Caco-2 (cell line): ENCODE data around the gene KLRK1. TPM values are rescaled to one million over a fixed set of nuclear protein-coding genes. Genes with fewer than 3 reads are reported as not detected.

Source experiments
- BruUV-seq: library from RNA; stranded (reverse); fragments of 400-500 nt; replicated peaks from 2 replicates; lab custom pipeline; 2021; lab: Mats Ljungman, UMichigan
- CTCF ChIA-PET: fragments of 300-600 bp; sonication (Branson Sonifier 250); formaldehyde crosslinking; loops from one replicate; lab custom pipeline; 2022; ENCODE audit warnings: antibody characterized with exemption; lab: Charles Lee
- POLR2A ChIA-PET: fragments of 300-600 bp; sonication (Branson Sonifier 250); formaldehyde crosslinking; loops from one replicate; lab custom pipeline; 2022; ENCODE audit warnings: antibody characterized with exemption; lab: Charles Lee
- DNase-seq, 2 experiments: peaks; one replicate each; pipeline versions ENCODE4 v3.0.0 to v3.0.0-alpha.2; 2020 to 2022
- H3K27me3 ChIP-seq: replicated peaks from 2 replicates; pipeline ENCODE4 v1.6.0; 2011; ENCODE audit warnings: low read length; ENCODE audit not compliant: control insufficient read depth, insufficient read depth
- H3K36me3 ChIP-seq: 2 replicates; pipeline ENCODE4 v1.5.1; 2011; ENCODE audit warnings: low read length; ENCODE audit not compliant: control insufficient read depth, insufficient read depth
- H3K4me1 ChIP-seq: fragments of 250-450 bp; sonication (Bioruptor Pico); 2 replicates; pipeline ENCODE4 v1.5.1; 2020; ENCODE audit warnings: mild to moderate bottlenecking
- H3K4me3 ChIP-seq: 2 replicates; pipeline ENCODE4 v1.5.1; 2011; ENCODE audit warnings: low read depth, mild to moderate bottlenecking, control low read depth, low read length
- H3K9me3 ChIP-seq: fragments of 250-450 bp; sonication (Bioruptor Pico); 2 replicates; pipeline ENCODE4 v1.5.1; 2020; ENCODE audit warnings: mild to moderate bottlenecking, moderate library complexity
- H3K27ac Mint-ChIP-seq: one replicate; pipeline ENCODE4 v1.8.0; 2022; ENCODE audit warnings: mixed read lengths; ENCODE audit not compliant: unreplicated experiment
- H3K27me3 Mint-ChIP-seq: one replicate; pipeline ENCODE4 v1.8.0; 2022; ENCODE audit warnings: mixed read lengths; ENCODE audit not compliant: insufficient read depth, unreplicated experiment
- H3K36me3 Mint-ChIP-seq: one replicate; pipeline ENCODE4 v1.8.0; 2022; ENCODE audit warnings: mild to moderate bottlenecking, mixed read lengths; ENCODE audit not compliant: insufficient read depth, unreplicated experiment
- H3K4me1 Mint-ChIP-seq: one replicate; pipeline ENCODE4 v1.8.0; 2022; ENCODE audit warnings: low read depth, mixed read lengths; ENCODE audit not compliant: unreplicated experiment
- H3K4me3 Mint-ChIP-seq: one replicate; pipeline ENCODE4 v1.8.0; 2022; ENCODE audit warnings: mild to moderate bottlenecking, moderate library complexity, mixed read lengths; ENCODE audit not compliant: unreplicated experiment
- H3K9me3 Mint-ChIP-seq: one replicate; pipeline ENCODE4 v1.8.0; 2022; ENCODE audit warnings: mixed read lengths; ENCODE audit not compliant: unreplicated experiment
- intact Hi-C: fragments of 100-400 bp; cut with micrococcal nuclease; formaldehyde crosslinking; loops from one replicate; pipeline ENCODE4 v1.10.0; 2022; ENCODE audit not compliant: unreplicated experiment
- total RNA-seq: library from RNA; stranded (reverse); gene quantifications from 2 replicates; pipeline ENCODE4 v1.2.3, GENCODE V29; 2022
- TF ChIP-seq, protein P1 (sequence below), 2 experiments: fragments of 200-600 bp in 1 of 2; IDR thresholded peaks; 1 replicate in 1 of 2; 2 replicates in 1 of 2; pipeline versions ENCODE4 v1.5.1 to v1.8.0; 2011 to 2022; ENCODE audit warnings: antibody characterized with exemption in 1 of 2, control low read depth in 1 of 2, inconsistent platforms in 1 of 2, low read depth in 1 of 2, low read length in 1 of 2, mild to moderate bottlenecking in 1 of 2, moderate library complexity in 1 of 2; ENCODE audit not compliant: insufficient read depth in 1 of 2, severe bottlenecking in 1 of 2, unreplicated experiment in 1 of 2

KLRK1 gene
- total RNA-seq, 1 experiment from 2014 or later = 0.18 TPM

DNA sequence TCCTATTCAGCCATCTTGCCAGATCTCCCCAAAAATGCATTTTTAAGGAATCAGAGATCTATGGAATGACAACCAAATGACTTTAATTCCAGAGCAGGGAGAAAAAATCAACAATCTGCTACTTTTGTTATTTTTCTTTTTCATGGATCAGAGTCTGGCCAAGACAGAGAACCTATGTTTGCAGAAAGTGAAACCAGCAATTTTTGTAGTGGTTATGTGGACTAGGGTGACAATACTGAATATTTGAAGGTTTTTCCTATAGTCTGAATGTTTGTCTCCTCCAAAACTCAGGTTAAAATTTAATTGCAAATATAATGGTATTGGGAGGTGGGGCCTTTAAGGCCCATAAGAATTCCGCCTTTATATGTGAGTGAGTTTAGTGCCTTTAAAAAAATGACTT is 30.9 kb downstream of the KLRK1 start:
- no peaks in the 10 kb centered on the region for H3K36me3 ChIP-seq
- H3K9me3 Mint-ChIP-seq = peaks cover 10% of the 10 kb centered on the region
- no peaks in the 10 kb centered on the region for H3K36me3 Mint-ChIP-seq
- H3K4me3 ChIP-seq = no peak overlapping the region
- DNase-seq = no peak
- no TSS peak for BruUV-seq
- H3K4me1 Mint-ChIP-seq = peaks cover 13% of the 10 kb centered on the region
- 0 out of 2 replicates have a peak, but pooled peaks cover 3% of the 10 kb centered on the region for H3K9me3 ChIP-seq
- H3K27me3 ChIP-seq = no peaks in the 10 kb centered on the region
- TF ChIP-seq, protein P1, sequence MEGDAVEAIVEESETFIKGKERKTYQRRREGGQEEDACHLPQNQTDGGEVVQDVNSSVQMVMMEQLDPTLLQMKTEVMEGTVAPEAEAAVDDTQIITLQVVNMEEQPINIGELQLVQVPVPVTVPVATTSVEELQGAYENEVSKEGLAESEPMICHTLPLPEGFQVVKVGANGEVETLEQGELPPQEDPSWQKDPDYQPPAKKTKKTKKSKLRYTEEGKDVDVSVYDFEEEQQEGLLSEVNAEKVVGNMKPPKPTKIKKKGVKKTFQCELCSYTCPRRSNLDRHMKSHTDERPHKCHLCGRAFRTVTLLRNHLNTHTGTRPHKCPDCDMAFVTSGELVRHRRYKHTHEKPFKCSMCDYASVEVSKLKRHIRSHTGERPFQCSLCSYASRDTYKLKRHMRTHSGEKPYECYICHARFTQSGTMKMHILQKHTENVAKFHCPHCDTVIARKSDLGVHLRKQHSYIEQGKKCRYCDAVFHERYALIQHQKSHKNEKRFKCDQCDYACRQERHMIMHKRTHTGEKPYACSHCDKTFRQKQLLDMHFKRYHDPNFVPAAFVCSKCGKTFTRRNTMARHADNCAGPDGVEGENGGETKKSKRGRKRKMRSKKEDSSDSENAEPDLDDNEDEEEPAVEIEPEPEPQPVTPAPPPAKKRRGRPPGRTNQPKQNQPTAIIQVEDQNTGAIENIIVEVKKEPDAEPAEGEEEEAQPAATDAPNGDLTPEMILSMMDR (IDR thresholded peaks at IDR 0.05; ENCODE audit: insufficient read depth in 1 of 2, low read depth in 1 of 2, low read length in 1 of 2, severe bottlenecking in 1 of 2, unreplicated experiment in 1 of 2) = no peak
- H3K27me3 Mint-ChIP-seq = no peaks in the 10 kb centered on the region
- H3K4me1 ChIP-seq = peaks cover 31% of the 10 kb centered on the region
- CTCF ChIA-PET = no interaction called here
- no peak overlapping the region for H3K27ac Mint-ChIP-seq
- no peak overlapping the region for H3K4me3 Mint-ChIP-seq
- POLR2A ChIA-PET = no interaction called here
- intact Hi-C loops = no loop called here

DNA sequence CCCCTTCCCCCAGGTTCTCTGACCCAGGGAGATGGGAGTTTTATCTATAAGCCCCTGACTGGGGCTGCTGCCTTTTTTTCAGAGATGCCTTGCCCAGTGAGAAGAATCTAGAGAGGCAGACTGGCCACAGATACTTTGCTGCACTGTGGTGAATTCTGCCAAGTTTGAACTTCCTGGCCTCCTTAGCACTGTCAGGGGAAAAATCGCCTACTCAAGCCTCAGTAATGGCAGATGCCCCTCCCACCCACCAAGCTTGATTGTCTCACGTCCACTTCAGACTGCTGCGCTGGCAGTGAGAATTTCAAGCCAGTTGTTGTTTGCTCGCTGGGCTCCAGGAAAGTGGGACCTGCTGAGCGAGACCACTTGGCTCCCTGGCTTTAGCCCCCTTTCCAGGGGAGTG is 31.7 kb downstream of the KLRK1 start:
- peaks cover 13% of the 10 kb centered on the region for H3K9me3 Mint-ChIP-seq
- Histone ChIP-seq H3K36me3 (no peaks in the 10 kb centered on the region), H3K9me3 (peaks cover 3% of the 10 kb centered on the region; the same call in 1 of the 2 replicates), H3K4me1 (peaks cover 22% of the 10 kb centered on the region), H3K4me3 (no peak overlapping the region), H3K27me3 (no peaks in the 10 kb centered on the region)
- ChIA-PET POLR2A (no interaction called here), CTCF (no interaction called here)
- H3K36me3 Mint-ChIP-seq = no peaks in the 10 kb centered on the region
- no peak overlapping the region for H3K27ac Mint-ChIP-seq
- BruUV-seq = no TSS peak
- intact Hi-C loops = no loop called here
- no peak for DNase-seq
- TF ChIP-seq, protein P1 (IDR thresholded peaks at IDR 0.05; ENCODE audit: insufficient read depth in 1 of 2, low read depth in 1 of 2, low read length in 1 of 2, severe bottlenecking in 1 of 2, unreplicated experiment in 1 of 2) = no peak
- no peaks in the 10 kb centered on the region for H3K27me3 Mint-ChIP-seq
- H3K4me1 Mint-ChIP-seq = peaks cover 13% of the 10 kb centered on the region
- no peak overlapping the region for H3K4me3 Mint-ChIP-seq

DNA sequence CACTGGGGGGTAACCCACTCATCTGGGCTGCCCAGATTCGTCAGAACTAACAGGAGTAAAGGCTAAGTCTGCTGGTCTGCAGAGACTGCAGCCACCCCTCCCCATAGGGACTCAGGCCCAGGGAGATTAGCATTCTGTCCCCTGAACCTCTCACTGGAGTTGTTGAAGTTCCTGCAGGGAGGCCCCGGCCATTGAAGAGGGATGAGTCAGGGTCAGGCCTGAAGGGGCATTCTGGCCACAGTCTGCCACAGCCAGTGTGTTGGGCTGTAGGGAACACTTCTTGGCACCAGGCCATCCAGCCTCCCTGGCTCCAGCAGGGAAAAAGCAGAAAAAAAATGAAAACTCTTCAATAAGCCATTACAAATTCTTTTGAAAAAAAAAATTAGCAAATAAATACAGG is 35.3 kb downstream of the KLRK1 start:
- H3K4me1 Mint-ChIP-seq = no peaks in the 10 kb centered on the region
- intact Hi-C loops = no loop called here
- no peak overlapping the region for H3K4me3 Mint-ChIP-seq
- H3K9me3 Mint-ChIP-seq = peaks cover 29% of the 10 kb centered on the region
- Histone ChIP-seq H3K9me3 (peaks cover 6% of the 10 kb centered on the region; the same call in 1 of the 2 replicates), H3K27me3 (no peaks in the 10 kb centered on the region), H3K4me1 (no peaks in the 10 kb centered on the region), H3K36me3 (no peaks in the 10 kb centered on the region), H3K4me3 (no peak overlapping the region)
- BruUV-seq = no TSS peak
- H3K27ac Mint-ChIP-seq = no peak overlapping the region
- no peaks in the 10 kb centered on the region for H3K36me3 Mint-ChIP-seq
- H3K27me3 Mint-ChIP-seq = no peaks in the 10 kb centered on the region
- TF ChIP-seq, protein P1 (IDR thresholded peaks at IDR 0.05; ENCODE audit: insufficient read depth in 1 of 2, low read depth in 1 of 2, low read length in 1 of 2, severe bottlenecking in 1 of 2, unreplicated experiment in 1 of 2) = no peak
- POLR2A ChIA-PET = interaction anchor here (0.8 kb wide), 1 partner anchor 31 kb away, joined by 6 read pairs; no protein-coding TSS in a partner anchor
- CTCF ChIA-PET = no interaction called here
- DNase-seq = no peak
